Measurements from ENCODE around the gene TEF.

The TEF gene

DNA sequence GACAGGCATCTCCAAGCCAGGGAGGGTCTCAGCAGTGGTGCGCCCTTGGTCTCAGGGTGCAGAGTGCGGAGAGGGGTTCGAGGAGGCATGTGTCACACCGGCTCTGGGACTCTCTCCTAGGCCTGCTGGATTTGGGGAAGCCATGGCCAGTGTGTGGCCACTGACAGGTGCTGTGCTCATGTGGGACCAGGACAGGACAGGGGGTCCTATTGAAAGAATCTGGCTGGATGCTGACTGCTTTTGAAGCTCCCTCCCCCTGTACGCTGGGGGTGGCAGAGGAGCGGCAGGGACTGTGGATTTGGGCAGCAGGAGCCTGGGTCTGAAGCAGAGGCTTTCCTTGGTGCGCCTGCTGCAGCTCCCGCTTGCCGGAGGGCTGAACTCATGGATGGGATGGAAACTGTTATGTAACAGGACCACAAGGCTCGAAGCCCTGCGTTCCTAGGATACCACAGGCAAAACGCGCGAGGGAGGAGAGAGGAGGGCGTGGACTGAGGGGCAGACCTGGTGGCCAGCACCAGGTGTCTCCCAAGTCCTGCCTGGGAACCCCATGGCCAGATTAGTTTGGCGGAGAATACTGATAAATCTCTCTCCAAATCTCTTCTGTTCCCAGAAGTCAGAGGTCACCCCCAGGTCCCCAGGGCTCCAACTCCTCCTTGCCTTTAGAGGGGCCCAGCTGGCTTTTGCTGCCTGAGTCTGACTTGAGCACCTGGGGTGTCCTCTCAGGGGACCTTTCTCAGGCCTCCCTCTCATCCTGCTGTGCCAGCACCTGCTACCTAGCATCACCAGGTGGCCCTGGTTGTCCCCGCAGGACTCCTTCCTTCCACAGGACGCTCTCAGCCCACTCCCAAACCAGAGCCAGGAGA lies 13.8 kb upstream of the TEF start:
- TF ChIP-seq CTCF (IDR thresholded peaks at IDR 0.05; ENCODE audit: low read depth, low read length), result no peak
- peak overlapping the region; percentile 23; the same call in 1 of the 2 replicates for H3K4me3 ChIP-seq (ENCODE audit: low read depth, low read length)

DNA sequence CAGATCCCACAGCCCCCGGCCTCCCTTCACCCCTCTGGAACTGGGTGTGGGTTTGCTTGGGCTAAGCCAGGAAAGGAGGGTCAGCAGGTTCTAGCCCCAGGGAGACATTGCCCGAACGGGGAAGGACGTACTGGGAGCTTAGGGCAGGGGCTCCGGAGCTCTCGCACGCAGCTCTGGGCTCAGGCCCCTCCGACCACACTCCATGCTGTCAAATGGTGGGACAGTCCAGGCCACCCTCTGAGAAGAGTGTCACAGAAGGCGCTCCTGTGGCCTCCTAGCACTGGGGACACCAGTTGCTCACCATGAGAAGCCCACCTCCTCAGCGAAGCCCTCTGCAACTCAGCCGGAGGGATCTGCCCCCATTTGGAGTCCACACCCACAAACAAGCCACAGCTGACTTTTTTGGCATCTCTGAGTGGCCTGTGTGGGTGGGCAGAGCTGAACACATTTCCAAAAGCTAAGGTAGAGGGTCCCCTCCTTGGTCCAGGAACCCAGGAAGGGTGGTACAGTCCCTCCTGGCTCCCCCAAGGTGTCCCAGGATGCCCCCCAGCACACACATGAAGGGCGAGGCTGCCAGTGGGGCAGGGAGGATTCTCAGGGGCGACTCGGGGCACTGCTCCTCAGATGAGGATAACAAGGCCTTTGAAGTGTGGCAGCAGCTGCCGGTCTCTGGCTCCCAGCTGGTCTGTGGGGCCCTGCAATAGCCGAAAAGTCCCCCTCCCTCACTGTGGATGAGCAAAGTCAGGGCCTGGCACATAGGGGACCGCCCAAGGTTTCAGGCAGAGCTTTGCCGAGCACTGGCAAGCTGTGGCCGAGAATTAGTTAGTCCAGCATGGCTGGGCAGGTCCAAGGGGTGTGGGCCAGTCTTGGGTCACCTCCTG lies 13.0 kb upstream of the TEF start:
- no peak for TF ChIP-seq CTCF (IDR thresholded peaks at IDR 0.05; ENCODE audit: low read depth, low read length)
- H3K4me3 ChIP-seq (ENCODE audit: low read depth, low read length), result no peak overlapping the region

- TF ChIP-seq CTCF (IDR thresholded peaks at IDR 0.05; ENCODE audit: low read depth, low read length), result no peak
- H3K4me3 ChIP-seq (ENCODE audit: low read depth, low read length), result no peak overlapping the region
Observed at GRCh38 chr22:41369424-41369745, 12.4 kb upstream of the TEF start.

DNA sequence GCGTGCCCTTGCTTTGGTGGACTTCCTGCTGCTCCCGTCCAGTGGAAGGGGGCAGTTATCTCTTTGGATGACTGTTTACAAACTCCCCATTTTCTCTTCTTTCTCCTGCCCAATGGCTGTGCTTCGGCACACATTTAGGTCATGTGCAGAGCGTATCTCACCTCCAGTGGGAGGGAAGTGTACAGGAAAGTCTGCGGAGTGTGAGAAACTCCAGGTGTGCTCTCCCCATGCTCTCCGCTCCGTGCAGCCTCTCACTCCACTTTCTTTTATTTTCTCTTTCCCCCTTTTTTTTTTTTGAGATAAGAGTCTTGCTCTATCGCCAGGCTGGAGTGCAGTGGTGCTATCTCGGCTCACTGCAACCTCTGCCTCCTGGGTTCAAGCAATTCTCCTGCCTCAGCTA lies 11.9 kb upstream of the TEF start:
- TF ChIP-seq CTCF (IDR thresholded peaks at IDR 0.05; ENCODE audit: low read depth, low read length), result no peak

DNA sequence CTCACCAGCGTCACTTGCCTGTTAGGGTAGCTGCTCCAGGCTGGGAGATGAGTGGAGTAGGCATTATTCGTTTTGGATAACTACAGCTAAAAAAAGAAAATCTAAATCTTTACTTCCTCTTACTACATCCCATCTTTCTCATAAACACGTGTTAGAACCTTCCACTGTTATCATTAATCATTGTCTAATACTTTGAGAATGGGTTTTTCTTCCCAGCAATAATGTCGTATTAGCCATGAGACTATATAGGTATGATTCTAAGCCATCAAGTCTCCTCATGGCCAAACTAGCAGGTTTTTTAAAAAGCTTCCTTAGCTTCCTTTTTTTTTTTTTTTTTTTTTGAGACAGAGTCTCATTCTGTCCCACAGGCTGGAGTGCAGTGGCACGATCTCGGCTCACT lies 3.9 kb upstream of the TEF start:
- no peak overlapping the region for H3K4me3 ChIP-seq (ENCODE audit: low read depth, low read length)
- TF ChIP-seq CTCF (IDR thresholded peaks at IDR 0.05; ENCODE audit: low read depth, low read length), result no peak

More for the DNA sequence above, 11.9 kb upstream of the TEF start:
- no peak overlapping the region for H3K4me3 ChIP-seq (ENCODE audit: low read depth, low read length)

- peak overlapping the region; percentile 76 for H3K4me3 ChIP-seq (ENCODE audit: low read depth, low read length)
Observed at GRCh38 chr22:41380993-41381328, 781 bp upstream of the TEF start.

More at GRCh38 chr22:41380993-41381328, 781 bp upstream of the TEF start:
- no peak for TF ChIP-seq CTCF (IDR thresholded peaks at IDR 0.05; ENCODE audit: low read depth, low read length)
